Smooth muscle cell (in vitro differentiated cells): ENCODE results near the gene MYO1B. TPM values are rescaled to one million over a fixed set of nuclear protein-coding genes. Genes with fewer than 3 reads are reported as not detected.

ENCODE experiments used
- DNase-seq: peaks from one replicate; lab custom pipeline; 2025; ENCODE audit not compliant: unreplicated experiment; lab: John Stamatoyannopoulos, UW
- H2AFZ ChIP-seq: fragments of 200-600 bp; sonication (generic); 2 replicates; pipeline ENCODE4 v1.6.0; 2016; ENCODE audit warnings: antibody characterized with exemption, low read depth, mild to moderate bottlenecking
- H3F3A ChIP-seq: fragments of 200-600 bp; sonication (generic); 2 replicates; pipeline ENCODE4 v1.6.0; 2017; ENCODE audit warnings: antibody characterized with exemption, low read depth
- H3K27ac ChIP-seq: fragments of 200-600 bp; sonication (generic); 2 replicates; pipeline ENCODE4 v1.5.1; 2016; ENCODE audit warnings: low read depth, mild to moderate bottlenecking
- H3K27me3 ChIP-seq: fragments of 200-600 bp; sonication (generic); 2 replicates; pipeline ENCODE4 v1.6.1; 2016; ENCODE audit warnings: low read depth, mild to moderate bottlenecking
- H3K36me3 ChIP-seq: fragments of 200-600 bp; sonication (generic); 2 replicates; pipeline ENCODE4 v1.5.1; 2016; ENCODE audit warnings: low read depth
- H3K4me1 ChIP-seq: fragments of 200-600 bp; sonication (generic); 2 replicates; pipeline ENCODE4 v1.5.1; 2016; ENCODE audit warnings: low read depth
- H3K4me2 ChIP-seq: fragments of 200-600 bp; sonication (generic); 2 replicates; pipeline ENCODE4 v1.6.0; 2016; ENCODE audit warnings: mild to moderate bottlenecking
- H3K4me3 ChIP-seq: fragments of 200-600 bp; sonication (generic); 2 replicates; pipeline ENCODE4 v1.5.1; 2016; ENCODE audit warnings: mild to moderate bottlenecking
- H3K79me2 ChIP-seq: fragments of 200-600 bp; sonication (generic); 2 replicates; pipeline ENCODE4 v1.6.0; 2016; ENCODE audit warnings: low read depth, mild to moderate bottlenecking
- H3K9ac ChIP-seq: fragments of 200-600 bp; sonication (generic); 2 replicates; pipeline ENCODE4 v1.6.0; 2016; ENCODE audit warnings: low read depth
- H3K9me3 ChIP-seq: fragments of 200-600 bp; sonication (generic); replicated peaks from 2 replicates; pipeline ENCODE4 v1.5.1; 2016; ENCODE audit warnings: low read depth
- H4K20me1 ChIP-seq: fragments of 200-600 bp; sonication (generic); 2 replicates; pipeline ENCODE4 v1.6.0; 2016; ENCODE audit warnings: low read depth
- WGBS: methylation state at CpG from one replicate; pipeline ENCODE4 v1.1.7; 2016; ENCODE audit warnings: low lambda C conversion rate; 5-methylcytosine and 5-hydroxymethylcytosine counted together
- polyA plus RNA-seq: library from polyadenylated mRNA; unstranded; fragments of >200 nt; fragmentation: Nextera tagmentation; extraction: Ambion mirVana; gene quantifications from 2 replicates; pipeline ENCODE4 v1.2.1, GENCODE V29; 2016
- total RNA-seq: library from RNA; depleted of rRNA; stranded (reverse); fragments of >200 nt; gene quantifications from 2 replicates; pipeline ENCODE4 v1.2.3, GENCODE V29; 2014
- TF ChIP-seq, protein P1 (sequence below): fragments of 200-600 bp; sonication (generic); IDR thresholded peaks from 2 replicates; pipeline ENCODE4 v1.5.1; 2017; ENCODE audit warnings: borderline replicate concordance, mild to moderate bottlenecking, antibody characterized with exemption; ENCODE audit not compliant: insufficient read depth, poor library complexity, severe bottlenecking

MYO1B gene
- total and polyA plus RNA-seq, 2 experiments from 2014 or later: 58.8 to 133 TPM

DNA sequence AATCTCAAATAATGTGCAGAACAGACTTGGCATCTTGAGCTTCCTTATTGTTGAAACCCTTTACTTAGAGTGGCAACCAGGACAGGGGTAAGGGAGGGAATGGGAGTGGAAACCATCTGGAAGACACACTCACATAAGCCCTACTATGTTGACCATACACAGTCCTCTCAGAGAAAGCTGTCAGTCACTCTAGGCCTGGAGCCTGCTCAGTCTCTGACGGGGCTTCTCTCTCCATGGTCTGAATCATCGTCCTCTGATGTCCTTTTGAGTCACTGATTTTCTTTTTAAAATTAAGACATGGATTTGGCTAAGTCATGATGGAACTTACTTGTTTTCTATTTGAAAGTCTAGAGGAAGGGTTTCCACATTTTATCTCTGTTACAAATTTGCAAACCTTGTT, 74.0 kb downstream of the MYO1B start:
- Histone ChIP-seq H3K4me2 (peak overlapping the region; percentile 54), H3K9ac (peak overlapping the region; percentile 46), H3K27me3 (no peaks in the 10 kb centered on the region), H4K20me1 (peaks cover 64% of the 10 kb centered on the region), H2AFZ (no peak overlapping the region), H3K4me1 (peaks cover 46% of the 10 kb centered on the region), H3F3A (peaks cover 41% of the 10 kb centered on the region), H3K27ac (peak overlapping the region; percentile 90), H3K36me3 (no peaks in the 10 kb centered on the region), H3K9me3 (no peaks in the 10 kb centered on the region), H3K79me2 (peaks cover 57% of the 10 kb centered on the region), H3K4me3 (no peak overlapping the region)
- no peak for DNase-seq
- WGBS: 2% methylated on average over 2 of the region's 2 CpGs
- TF ChIP-seq, protein P1, sequence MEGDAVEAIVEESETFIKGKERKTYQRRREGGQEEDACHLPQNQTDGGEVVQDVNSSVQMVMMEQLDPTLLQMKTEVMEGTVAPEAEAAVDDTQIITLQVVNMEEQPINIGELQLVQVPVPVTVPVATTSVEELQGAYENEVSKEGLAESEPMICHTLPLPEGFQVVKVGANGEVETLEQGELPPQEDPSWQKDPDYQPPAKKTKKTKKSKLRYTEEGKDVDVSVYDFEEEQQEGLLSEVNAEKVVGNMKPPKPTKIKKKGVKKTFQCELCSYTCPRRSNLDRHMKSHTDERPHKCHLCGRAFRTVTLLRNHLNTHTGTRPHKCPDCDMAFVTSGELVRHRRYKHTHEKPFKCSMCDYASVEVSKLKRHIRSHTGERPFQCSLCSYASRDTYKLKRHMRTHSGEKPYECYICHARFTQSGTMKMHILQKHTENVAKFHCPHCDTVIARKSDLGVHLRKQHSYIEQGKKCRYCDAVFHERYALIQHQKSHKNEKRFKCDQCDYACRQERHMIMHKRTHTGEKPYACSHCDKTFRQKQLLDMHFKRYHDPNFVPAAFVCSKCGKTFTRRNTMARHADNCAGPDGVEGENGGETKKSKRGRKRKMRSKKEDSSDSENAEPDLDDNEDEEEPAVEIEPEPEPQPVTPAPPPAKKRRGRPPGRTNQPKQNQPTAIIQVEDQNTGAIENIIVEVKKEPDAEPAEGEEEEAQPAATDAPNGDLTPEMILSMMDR: no peak

DNA sequence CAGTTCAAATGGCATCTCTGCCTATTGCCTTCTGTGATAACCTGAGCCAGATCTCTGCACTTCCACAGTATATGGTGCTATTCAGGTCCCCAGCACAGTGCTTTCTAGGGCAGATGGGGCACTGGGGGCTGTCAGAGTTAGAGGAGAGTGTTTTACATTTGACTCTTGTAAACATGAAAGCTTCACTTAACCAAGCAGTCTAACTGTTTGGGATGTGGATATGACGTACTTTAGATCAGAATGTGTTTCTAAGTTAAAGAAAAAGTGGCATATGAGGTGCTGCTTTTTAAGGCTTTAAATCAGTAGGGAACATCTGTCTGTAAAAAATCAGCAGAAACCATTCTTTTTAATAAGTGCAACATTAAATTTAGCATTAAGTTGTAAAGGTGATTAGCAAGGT, 75.7 kb downstream of the MYO1B start:
- TF ChIP-seq, protein P1: no peak
- Histone ChIP-seq H3K4me3 (no peak overlapping the region), H3K79me2 (peaks cover 57% of the 10 kb centered on the region), H3K9ac (no peak overlapping the region), H3K9me3 (no peaks in the 10 kb centered on the region), H2AFZ (no peak overlapping the region), H3K27ac (peak overlapping the region; percentile 90), H4K20me1 (peaks cover 47% of the 10 kb centered on the region), H3K36me3 (no peaks in the 10 kb centered on the region), H3K4me2 (peak overlapping the region; percentile 54), H3F3A (peaks cover 46% of the 10 kb centered on the region), H3K27me3 (no peaks in the 10 kb centered on the region), H3K4me1 (peaks cover 46% of the 10 kb centered on the region)
- DNase-seq: no peak
- 29% methylated on average over 1 of the region's 1 CpG for WGBS

DNA sequence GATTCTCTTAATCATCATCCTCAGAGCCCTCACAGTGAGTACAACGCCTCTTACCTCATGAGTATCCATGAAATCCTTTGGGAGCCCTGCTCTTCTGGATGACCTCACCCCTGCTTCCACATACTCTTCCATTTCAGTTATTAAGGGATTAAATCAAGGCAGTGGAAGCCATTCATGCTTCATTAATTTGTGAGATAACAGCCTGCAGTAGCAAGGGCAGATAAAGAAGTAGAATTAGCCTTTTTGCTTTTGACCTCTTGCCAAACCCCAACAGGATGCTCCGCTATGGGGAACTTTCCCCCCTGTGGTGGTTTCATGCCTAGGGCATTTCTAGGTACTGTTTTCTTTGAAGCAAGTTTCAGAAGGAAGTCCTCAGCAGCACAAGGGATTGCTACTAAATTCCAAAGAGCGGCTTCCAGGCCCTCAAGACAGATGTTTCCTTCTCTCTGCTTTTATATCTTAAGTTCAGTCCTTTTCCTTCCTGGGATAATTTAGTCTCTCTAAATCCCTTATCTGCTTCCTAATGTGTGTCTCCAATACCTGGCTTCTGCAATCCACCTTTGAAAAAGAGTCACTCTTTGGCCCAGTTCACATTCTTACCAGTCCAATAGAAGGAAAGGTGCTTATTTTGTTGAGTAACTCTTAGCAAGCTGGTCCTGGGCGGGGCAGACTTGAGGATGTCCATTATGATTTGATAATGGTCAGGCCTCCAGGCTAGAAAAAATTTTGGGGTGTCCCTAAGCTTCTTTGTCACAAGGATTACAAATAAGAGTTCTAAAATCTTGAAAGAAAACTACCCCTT, 76.9 kb downstream of the MYO1B start:
- Histone ChIP-seq H3K36me3 (no peaks in the 10 kb centered on the region), H2AFZ (no peak overlapping the region), H3K79me2 (peaks cover 57% of the 10 kb centered on the region), H3K9ac (no peak overlapping the region), H3K4me1 (peaks cover 46% of the 10 kb centered on the region), H3F3A (peaks cover 46% of the 10 kb centered on the region), H3K4me3 (no peak overlapping the region), H3K4me2 (peak overlapping the region; percentile 54), H3K27me3 (no peaks in the 10 kb centered on the region), H3K27ac (peak overlapping the region; percentile 90), H3K9me3 (no peaks in the 10 kb centered on the region), H4K20me1 (peaks cover 35% of the 10 kb centered on the region)
- DNase-seq: no peak
- TF ChIP-seq, protein P1: no peak
- 42% methylated on average over 4 of the region's 4 CpGs for WGBS
